ENCODE data around the gene SDHB.
A peak's percentile ranks its signal among the peaks of the same experiment; 100 is the strongest.

Gene SDHB

DNA sequence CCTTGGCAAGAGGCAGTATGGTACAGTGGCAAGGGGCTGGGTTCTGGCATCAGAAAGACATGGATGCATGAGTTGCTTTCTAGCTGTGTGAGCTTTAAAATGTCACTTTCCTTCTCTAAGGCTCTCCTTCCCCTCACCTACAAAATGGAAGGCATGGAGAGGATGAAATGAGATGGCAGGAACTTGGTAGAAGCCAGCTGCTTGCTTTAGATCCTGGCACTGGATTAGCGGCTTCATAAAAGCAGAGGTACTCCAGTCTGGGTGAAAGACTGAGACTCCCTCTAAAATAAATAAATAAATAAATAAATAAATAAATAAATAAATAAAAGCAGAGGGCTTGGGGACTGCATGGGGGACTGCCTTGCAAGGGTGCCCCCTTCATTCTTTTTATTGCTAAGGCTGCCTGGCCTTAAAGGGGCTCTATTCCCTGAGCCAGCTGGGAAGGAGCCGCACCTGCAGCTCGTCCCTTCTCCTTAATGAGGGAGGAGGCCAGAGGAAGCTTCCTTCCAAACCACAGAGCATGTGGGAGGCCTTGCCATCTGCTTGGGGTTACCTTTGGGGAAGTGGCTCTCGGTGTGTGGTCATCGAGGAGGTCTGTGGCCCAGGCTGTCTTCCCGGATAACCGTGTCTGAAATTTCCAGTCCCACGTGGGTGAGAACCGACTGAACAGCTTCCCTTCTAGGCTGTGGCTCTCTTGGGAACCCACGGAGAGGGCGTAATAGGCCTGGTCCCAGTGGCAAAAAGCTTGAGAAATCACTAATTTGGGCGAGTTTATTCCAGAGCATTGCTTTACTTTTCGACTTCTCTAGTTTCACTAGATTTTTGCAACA, 40.1 kb downstream of the SDHB start:
- DNase-seq (ENCODE audit: low read depth in 2 of 2, low spot score in 1 of 2), result no peak

DNA sequence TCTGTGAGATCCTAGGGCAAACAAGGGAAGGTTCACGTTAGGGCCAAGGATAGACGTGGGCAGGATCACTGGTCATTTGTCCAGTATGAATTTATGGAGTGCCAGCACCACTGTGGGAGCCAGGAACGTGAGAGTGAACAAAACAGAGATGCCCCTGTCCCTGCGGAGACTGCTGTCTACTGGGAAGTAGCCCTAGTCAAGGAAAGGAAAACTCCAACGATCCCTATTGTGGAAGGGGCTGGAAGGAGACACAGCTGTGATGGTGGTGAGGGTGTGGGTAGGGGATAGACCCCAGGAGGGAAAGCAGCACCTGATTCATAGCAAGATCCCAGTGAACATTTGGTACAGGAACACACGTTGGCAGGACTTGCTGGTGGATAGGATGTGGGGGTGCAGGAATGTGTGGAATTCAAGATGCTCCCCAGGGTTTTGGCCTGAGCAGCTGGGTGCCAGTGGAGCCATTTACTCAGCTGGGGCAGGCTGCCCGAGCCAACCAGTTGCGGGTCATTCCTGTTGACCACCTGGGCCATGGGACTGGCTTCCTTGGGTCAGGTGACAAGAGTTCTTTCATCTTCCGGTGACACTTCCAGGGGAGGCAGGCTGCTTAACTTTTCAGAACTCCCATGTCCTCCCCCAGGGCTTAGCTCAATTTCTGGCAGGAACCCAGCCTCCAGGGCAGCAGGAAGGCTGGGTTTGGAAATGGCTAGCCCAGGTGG, 40.9 kb downstream of the SDHB start:
- DNase-seq (ENCODE audit: low read depth in 2 of 2, low spot score in 1 of 2), result no peak

DNA sequence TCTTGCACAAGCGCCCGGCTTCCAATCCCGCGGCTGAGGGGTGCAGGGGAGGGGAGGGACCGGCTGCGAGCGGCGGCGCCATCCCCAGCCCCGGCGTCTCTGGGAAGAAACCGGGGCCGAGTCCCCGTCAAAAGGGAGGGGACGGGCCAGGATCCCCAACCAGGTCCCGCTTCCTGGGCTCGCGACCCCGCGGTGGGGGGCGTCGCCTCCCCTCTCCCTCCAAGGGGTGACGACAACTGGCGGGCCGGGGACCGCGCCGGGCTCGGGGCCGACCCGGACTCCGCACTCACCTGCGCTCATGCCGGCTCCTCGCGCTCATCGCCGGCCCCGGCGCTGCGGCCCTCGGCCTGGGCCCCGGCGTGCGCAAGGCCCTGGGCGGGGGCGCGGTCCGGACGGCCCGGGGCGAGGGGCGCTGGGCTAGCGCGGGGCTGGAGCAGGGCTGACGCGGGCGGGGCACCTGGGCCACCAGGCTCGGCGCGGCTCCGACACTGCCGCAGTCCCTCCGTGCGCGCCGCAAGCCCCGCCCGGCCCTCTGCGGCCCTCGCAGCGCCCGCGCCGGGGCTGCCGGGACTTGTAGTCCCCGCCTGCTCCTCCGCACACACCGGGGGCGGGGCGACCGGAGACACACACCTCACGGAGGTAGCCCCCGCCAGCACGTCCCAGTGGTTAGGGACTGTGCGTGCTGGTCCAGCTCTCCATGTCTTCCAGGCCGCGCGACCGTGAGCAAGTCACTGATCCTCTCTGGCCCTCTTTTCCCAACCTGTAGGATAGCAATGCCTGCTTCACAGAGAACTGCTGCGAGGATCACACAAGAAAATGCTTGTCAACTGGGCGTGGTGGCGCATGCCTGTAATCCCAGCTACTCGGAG, 42.2 kb downstream of the SDHB start, which contains the start of gene ATP13A2:
Gene ATP13A2 (minus strand): TSS at position 490 of the 869 bp plus-strand sequence. CDS start 190 bp downstream, at position 300.
- peak; percentile 44 to 64 for DNase-seq (ENCODE audit: low read depth in 2 of 2, low spot score in 1 of 2)

DNA sequence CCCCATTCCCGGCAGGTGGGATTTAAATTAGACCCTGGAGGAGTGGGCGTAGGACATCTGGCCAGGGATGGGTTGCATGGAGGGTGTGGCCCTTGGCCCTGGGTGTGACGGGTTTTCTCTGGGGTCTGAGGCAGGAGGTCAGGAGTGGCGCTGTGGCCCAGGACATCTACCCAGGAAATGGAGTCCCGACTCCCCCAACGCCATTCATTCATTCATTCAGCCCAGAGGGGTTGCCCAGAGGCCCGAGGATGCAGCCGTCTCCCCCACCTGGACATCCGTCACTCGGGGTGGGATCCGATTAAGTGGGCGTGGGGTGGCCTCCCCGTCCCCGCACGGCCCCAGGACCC, 42.8 kb downstream of the SDHB start:
- no peak for DNase-seq (ENCODE audit: low read depth in 2 of 2, low spot score in 1 of 2)

DNA sequence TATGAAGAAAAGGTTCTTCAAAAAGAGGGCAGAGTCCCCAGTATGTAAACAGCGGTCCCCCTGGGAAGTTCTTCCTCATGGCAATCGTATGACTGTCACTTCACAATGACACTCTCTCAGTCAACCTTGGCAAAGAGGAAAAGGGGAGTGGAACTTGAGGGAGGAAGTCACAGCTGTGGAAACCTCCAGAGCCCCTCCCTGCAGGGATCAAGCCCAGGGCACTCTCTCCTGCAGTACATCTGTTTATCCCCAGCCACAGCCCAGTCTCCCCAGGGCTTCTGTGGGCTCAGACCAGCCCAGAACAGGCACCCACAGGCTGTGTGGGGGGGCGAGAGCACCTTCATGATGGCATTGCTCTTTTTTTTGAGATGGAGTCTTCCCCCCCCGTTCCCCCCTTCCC, 44.1 kb downstream of the SDHB start:
- DNase-seq (ENCODE audit: low read depth in 2 of 2, low spot score in 1 of 2), result no peak

DNA sequence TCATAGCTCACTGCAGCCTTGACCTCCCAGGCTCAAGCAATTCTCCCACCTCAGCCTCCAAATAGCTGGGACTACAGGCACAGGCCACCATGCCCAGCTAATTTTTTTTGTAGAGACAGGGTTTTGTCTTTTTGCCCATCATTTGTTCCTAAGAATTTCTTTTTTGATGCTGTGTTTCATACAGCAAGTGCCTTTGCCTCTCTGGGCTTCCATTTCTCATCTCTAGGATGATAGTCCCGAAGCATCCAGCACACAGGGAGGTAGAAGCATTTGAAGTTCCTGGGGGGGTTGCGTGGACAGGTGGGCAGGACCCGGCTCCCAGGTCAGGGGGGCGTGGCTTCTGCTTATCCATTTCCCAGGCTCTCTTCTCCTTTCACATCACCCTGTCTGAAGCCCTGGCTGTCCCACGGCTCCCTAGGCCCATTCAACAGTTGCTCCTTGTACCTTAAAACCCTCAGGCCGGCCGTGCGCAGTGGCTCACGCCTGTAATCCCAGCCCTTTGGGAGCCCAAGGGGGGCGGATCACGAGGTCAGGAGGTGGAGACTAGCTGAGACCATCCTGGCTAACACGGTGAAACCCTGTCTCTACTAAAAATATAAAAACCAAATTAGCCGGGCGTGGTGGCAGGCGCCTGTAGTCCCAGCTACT, 45.5 kb downstream of the SDHB start:
- DNase-seq (ENCODE audit: low read depth in 2 of 2, low spot score in 1 of 2), result no peak

DNA sequence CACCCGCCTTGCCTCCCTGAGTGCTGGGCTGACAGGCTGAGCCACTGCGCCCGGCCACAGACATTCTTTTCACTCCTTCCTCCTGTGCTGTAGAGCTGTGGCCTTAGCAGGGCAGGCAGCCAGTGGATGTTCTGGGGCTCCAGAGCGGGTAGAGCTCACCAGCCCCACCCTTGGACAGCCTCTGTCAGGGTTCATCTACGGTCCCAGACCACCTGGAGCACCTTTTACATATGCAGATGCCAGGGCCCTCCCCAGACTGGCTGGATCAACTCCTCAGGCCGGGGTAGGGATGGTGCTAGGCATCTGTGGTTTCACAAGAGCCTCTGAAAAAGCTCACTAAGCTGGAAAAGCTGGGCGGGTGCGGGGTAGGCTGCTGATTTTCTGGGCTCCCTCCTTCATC, 46.7 kb downstream of the SDHB start:
- DNase-seq (ENCODE audit: low read depth in 2 of 2, low spot score in 1 of 2), result no peak

DNA sequence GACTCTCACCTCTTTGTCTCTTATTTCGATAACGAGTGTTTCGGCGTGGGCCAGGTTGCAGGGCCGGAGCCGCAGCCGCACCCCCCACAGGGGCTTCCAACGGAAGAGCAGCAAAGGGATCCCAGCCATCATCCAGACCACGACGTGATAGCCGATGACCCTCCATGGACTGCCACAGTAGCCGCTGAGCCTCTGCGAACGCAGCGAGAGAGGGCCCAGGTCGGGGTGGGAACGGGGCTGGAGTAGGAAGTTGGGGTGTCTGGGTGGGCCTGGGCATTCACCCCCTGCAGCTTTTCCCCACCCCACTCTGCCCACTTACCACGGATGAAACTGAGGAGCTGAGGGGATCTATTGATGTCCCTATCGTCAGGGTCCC, 48.5 kb downstream of the SDHB start:
- no peak for DNase-seq (ENCODE audit: low read depth in 2 of 2, low spot score in 1 of 2)

DNA sequence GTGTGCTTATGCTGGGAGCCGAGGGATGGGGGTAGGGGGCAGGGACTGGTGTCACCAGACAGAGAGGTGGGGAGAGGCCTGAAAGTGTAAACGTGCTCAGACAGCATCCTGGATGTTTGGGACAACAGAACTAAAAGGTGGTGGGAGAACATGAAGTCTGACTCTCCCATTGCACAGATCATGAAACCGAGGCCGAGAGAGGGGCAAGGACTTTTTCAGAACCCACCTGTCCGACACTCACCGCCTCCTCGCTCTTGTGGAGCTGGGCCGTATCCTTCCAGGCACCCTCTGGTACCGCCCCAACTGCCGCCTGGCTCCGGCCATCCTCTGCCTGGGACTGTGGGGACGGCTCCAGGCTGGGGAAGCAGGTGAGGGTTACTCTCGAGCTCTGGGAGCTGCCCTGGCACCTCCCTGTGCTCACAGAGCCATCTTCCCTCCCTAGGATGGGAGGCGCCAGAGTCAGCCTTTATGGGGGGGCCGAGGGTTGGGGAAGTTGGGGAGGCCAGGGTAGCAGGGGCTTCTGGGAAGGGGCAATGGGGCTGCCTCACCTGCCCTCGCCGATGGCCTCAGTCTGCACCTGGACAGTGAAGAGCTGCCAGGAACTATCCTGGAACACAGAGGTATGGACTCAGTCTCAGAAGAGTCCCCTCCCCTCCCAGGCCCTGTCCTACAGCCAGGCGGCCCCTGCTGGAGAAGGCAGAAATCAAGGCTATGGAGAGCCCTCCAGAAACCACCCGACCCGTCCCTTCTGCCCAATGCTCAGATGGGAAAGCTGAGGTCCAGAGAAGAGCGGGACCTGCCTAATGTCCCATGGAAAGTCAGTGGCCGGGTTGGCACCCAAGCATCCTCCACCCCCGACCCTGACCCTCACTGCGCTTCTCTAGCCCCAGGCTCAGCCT, 49.1 kb downstream of the SDHB start:
- no peak for DNase-seq (ENCODE audit: low read depth in 2 of 2, low spot score in 1 of 2)

DNA sequence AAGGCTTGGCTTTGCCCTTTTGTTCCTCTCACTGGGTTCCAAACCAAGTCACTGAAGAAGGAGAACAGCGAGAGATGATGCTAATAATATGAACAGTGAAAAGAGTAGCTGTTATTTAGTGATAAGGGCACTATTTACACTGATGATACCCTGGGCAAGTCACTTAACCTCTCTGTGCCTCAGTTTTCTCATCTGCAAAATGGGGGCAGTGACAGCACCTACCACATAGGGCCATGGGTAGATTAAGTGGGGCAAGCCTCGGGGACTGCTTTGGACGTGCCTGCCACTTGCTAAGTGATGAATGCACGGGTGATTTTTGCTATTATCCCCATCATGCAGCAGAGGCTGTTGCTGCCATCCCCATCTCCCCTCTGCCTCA, 51.3 kb downstream of the SDHB start:
- no peak for DNase-seq (ENCODE audit: low read depth in 2 of 2, low spot score in 1 of 2)

DNA sequence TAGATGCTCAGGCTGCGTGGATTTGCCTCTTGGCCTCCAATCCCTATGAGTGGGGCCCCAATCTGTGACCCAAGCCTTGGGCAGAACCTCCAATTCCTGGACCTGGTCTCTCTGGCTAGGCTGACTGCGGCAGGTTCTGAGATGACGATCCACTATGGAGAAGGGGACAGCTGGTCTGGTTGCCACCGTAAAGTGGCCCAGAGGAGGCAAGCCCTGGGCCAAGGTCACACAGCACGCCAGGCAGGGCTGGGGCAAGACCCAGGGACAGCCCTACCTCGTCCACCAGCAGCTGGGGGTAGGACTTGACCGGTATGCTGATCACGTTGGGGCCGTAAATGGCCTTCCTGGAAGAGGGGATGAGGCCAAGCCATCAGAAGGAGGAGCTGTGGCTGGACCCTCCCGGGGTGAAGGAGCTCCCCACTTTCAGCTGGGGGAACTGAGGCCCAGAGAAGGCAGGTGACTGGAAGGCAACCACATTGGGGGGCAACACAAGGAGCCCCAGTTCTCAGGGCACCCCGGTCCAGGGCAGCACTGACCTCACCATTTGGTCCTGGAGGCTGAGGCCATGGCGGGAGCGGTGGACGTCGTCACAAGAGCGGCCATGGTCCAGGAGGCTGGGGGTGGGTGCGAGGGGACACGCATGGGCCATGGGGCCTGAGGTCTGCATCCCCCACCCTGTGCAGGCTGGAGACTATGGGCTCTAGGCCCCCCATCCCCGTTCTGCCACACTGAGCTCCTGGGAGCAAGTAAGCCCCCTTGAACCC, 51.9 kb downstream of the SDHB start:
- no peak for DNase-seq (ENCODE audit: low read depth in 2 of 2, low spot score in 1 of 2)

DNA sequence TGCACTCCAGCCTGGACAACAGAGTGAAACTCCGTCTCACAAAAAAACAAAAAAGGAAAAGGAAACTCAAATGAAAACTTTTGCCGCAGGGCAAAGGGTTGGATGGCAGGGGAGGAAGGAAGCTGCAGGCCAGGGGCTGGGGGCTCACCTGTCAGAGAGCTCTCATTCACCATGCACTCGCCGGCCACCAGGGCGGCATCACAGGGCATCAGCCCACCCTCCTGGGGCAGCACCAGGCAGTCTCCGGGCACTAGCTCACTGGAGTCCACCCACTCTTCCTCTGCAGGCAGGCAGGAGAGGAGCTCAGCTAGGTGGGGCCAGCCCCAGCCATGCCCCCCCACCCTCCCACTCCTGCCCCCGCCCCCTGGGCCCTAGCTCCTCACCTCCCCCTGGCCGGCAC, 54.0 kb downstream of the SDHB start:
- DNase-seq (ENCODE audit: low read depth in 2 of 2, low spot score in 1 of 2), result no peak

DNA sequence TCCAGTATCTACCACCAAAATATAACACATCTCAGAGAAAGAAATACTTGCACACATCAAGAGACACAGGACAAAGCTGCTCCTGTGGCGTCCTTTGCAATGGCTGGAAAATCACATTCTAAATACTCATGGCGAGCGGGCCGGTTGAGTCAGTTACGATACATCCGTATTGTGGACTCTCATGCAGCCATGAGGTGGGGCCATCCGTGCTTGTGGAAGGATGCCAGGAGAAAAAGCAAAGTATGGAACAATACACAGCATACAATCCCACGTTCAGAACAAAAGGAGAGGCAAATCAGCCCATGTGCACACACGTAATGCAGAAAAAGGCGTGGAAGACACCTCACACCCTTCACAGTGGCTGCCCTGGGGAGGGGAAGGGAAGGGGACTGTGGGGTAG, 55.2 kb downstream of the SDHB start:
- no peak for DNase-seq (ENCODE audit: low read depth in 2 of 2, low spot score in 1 of 2)

DNA sequence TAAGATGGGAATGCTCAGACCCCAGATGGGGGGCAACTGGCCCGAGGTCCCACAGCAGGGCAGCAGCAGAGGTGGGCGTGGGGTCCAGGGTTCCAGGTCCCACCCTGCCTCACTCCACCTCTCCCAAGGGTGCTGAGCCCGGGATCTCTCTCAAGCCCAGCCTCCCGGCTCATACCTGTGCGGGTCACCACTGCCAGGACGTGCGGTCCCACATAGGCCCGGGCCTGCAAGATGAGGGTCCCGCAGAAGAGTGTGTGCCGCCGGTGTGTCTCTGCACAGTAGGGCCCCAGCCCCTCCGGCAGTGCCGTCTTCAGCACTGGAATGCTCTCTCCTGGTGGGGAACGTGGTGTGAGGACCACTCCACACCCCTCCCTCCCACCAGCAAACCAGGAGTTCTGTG, 57.0 kb downstream of the SDHB start:
- DNase-seq (ENCODE audit: low read depth in 2 of 2, low spot score in 1 of 2), result no peak

DNA sequence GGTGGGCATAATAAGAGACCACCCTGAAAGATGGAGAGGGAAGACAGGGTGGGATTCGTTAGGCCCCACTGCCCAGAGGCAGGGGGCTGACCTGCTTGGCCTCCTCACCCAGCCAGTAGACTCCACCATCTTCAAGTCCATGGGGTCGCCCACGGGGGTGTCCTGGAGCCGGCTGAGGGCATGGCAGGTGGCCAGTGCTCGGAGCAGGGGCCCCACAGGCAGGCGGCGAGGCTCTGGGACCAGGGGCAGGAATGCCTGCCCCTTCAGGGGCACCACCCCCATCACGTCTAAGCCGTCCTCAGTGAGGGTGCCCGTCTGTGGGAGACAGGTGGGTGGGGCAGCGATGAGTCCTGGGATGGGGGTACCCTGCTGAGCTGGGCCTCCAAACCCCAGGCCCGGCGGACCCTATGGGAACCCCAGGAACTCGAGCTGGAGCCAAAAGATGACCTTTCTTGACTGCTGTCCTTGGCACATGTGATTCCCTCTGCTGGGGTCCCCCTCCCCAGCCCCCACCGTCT, 60.3 kb downstream of the SDHB start:
- no peak for DNase-seq (ENCODE audit: low read depth in 2 of 2, low spot score in 1 of 2)

DNA sequence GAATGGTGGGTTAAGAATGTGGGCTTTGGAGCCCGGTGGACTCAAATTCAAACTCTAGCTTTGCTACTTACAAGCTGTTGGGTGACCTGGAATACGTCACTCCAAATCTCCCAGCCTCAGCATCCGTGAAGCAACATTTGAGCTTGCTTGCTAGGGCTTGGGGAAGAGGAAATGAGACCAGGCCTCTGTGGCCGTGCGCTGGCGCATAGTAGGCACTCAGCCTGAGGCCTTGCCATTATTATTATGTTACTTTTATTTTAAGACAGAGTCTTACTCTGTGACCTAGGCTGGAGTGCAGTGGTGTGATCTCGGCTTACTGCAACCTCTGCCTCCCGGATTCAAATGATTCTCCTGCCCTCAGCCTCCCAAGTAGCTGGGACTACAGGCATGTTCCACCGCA, 61.2 kb downstream of the SDHB start:
- DNase-seq (ENCODE audit: low read depth in 2 of 2, low spot score in 1 of 2), result no peak

DNA sequence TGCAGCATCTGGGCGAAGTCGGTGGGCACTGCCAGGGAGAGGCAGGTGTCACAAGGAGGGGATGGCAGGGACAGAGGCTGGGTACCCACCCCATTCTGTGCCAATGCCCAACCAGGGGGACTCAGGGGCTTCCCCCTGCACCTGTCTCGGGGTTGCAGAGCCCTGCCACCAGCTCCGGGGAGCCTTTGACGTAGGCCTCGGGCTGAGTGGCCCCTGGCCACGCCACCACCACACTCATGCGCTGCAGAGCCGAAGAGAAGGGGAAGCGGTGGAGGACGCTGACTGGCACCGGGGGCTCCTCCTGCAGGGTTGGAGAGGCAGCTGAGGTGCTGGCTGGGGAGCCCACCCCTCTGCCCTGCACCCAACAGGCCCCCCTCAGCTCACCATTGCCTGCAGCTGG, 61.7 kb downstream of the SDHB start:
- no peak for DNase-seq (ENCODE audit: low read depth in 2 of 2, low spot score in 1 of 2)

DNA sequence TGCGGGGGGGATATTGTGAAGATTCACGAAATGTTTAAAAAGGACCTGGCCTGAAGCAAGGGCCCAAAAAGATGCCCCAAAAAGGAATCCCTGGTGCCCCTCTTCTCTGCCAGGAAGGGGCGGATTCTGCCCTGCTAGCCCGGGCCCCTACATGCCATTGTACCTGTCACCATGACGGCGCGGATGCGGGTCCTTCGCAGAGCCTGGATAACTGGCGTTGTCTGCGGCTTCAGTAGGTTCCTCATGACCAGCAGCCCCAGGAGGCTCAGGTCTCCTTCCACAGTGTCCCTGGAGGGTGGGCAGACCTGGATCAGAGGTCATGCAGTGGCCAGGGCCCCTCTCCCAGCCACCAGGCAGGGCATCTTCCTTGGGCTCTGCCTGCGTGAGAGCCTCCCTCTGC, 62.3 kb downstream of the SDHB start:
- no peak for DNase-seq (ENCODE audit: low read depth in 2 of 2, low spot score in 1 of 2)

DNA sequence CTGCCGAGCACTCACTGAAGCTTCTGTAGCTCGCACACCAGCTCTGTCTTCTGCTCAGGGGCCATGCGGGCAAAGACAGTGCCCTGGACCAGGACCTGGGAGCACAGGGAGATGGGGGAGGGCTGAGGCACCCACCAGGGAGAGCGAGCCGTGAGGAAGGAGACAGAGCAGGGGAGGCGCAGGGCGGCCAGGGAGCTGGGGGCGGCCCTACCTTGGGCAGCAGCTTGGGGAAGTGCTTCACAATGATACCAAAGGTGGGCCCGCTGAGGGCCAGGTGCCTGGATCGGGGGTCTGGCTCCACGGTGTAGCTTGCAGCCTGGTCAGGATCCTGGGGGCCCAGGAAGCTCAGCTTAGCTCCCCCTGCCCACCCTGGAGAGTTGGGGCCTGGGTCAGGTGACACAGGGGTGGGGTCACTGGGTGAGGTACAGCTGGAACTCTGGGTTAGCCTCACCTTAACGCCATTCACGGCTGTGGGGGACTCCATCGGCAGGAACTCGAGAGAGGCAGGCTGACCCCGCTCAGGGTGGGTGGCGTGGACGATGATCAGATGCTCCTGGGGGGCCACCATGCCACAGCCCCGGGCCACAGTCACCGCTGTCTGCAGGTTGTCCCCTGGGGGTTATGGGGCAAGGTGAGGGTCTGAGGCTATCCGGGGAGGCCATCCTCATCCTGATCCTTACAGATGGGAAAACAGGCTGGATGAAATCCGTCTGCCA, 64.0 kb downstream of the SDHB start:
- DNase-seq (ENCODE audit: low read depth in 2 of 2, low spot score in 1 of 2), result no peak

Data from stimulated activated CD8-positive, alpha-beta memory T cell treated with anti-CD3 and anti-CD28 coated beads, Interleukin-4, amount 100 ng/mL, for 1 hour (primary cell).